Panc1 (cell line): Measurements from ENCODE around the gene KRTAP5-6.

Experiments
- CTCF ChIP-seq: fragments of 450-650 bp; IDR thresholded peaks from 2 replicates; pipeline ENCODE4 v1.5.1; 2017; ENCODE audit warnings: mild to moderate bottlenecking
- POLR2AphosphoS5 ChIP-seq: IDR thresholded peaks from 2 replicates; pipeline ENCODE4 v1.6.1; 2012; ENCODE audit warnings: mild to moderate bottlenecking, low read depth, low read length, moderate library complexity

GRCh38 chr11:1675536-1676228 is 21.3 kb upstream of the KRTAP5-6 start:
- TF ChIP-seq CTCF = no peak
- no peak for TF ChIP-seq POLR2AphosphoS5
